ENCODE measurements around the gene PHAF1. TPM values are rescaled to one million over a fixed set of nuclear protein-coding genes. Genes with fewer than 3 reads are reported as not detected.

The PHAF1 gene
- total and polyA plus RNA-seq, 9 of the 15 experiments (the other 6 are each of a cell fraction or from before 2014, with no cell fraction given), result 5.1 to 25.4 (median 13.8) TPM

DNA sequence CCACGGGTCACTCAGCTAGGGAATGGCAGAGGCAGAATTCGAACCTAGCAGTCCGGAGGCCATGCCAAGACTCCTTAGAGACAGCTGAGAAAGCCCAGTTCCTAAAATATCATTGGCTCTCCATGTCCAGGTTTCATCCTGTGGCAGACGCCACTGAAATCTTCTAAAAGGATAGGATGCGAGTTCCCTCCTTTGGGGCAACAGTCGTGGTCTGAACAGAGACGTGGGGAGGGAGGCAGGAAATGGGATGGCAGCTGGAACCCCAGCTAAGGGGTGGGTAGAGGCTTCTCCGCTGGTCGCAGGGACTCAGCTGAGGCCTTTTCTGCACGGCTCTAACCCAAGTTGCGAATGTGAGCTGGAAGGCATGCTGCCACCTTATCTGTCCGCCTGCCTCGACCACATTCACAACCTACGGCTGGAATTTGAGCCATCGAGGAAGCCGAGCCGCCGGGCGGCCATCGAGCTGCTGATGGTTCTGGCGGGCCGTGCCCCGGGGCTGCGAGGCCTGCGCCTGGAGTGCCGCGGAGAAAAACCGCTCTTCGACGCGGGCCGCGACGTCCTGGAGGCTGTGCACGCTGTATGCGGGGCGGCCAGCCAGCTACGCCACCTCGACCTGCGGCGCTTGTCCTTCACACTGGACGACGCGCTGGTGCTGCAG, 52.9 kb downstream of the PHAF1 start:
- WGBS (ENCODE audit: insufficient coverage, low coverage, missing lambda C conversion rate), result 95% methylated on average over 38 of the region's 44 CpGs
- ATAC-seq (no peak), DNase-seq (ENCODE audit: extremely low read depth in 1 of 4, low spot score in 3 of 4) (no peak), FAIRE-seq (no peak)
- no peaks in the 10 kb centered on the region for H3K27me3 ChIP-seq (ENCODE audit: control insufficient read depth in 2 of 2, insufficient read depth in 2 of 2, low read length in 2 of 2)
- no peak overlapping the region for H3K27ac ChIP-seq (ENCODE audit: extremely low read depth, low read depth, low read length)
- intact Hi-C loops (cut with micrococcal nuclease) (no loop called here), in situ Hi-C loops (cut with MboI) (loop anchor here (25.0 kb wide), 1 partner anchor 200 kb away; the partner anchor contains the start of gene CES3)
- POLR2A ChIA-PET, result interaction anchor here (0.6 to 1.3 kb wide), 3 partner anchors 24 to 74 kb away, joined by 3 to 4 read pairs (median 3); no protein-coding TSS in a partner anchor
- H3K4me2 ChIP-seq (ENCODE audit: insufficient read depth, low read length), result no peak overlapping the region
- H3K4me3 ChIP-seq, result no peak overlapping the region
- H3K9me3 ChIP-seq (replicated peaks; ENCODE audit: control insufficient read depth, insufficient read depth, low read depth, low read length), result no peaks in the 10 kb centered on the region
- TF ChIP-seq BHLHE40 (IDR thresholded peaks at IDR 0.05; ENCODE audit: low read length), result no peak
- TF ChIP-seq RFX5 (IDR thresholded peaks at IDR 0.05; ENCODE audit: low read depth, low read length), result peak; percentile 89
- no peaks in the 10 kb centered on the region for H3K9me1 ChIP-seq (ENCODE audit: control insufficient read depth, insufficient read depth, low read length)
- H3K9ac ChIP-seq (ENCODE audit: insufficient read depth in 1 of 2, low read depth in 2 of 2, low read length in 2 of 2), result no peak overlapping the region
- H3K4me1 ChIP-seq (replicated peaks in 1 of 2; ENCODE audit: control insufficient read depth in 2 of 2, insufficient read depth in 2 of 2, low read length in 2 of 2), result peaks cover 28 to 84% of the 10 kb centered on the region in 2 experiments
- H4K20me1 ChIP-seq (replicated peaks; ENCODE audit: control insufficient read depth, insufficient read depth, low read length), result 0 out of 2 replicates have a peak, but pooled peaks cover 4% of the 10 kb centered on the region
- no peak overlapping the region for H2AFZ ChIP-seq (ENCODE audit: low read depth, low read length)
- CTCF ChIA-PET (ENCODE audit: low intra/inter-chr PET ratio), result no interaction called here
- BruUV-seq (replicated peaks), result no TSS peak
- peaks cover 28% of the 10 kb centered on the region for H3K79me2 ChIP-seq (ENCODE audit: control insufficient read depth, insufficient read depth, low read length)
- H3K36me3 ChIP-seq (ENCODE audit: control insufficient read depth, insufficient read depth, low read length), result peaks cover 13% of the 10 kb centered on the region; the same call in 2 of the 3 replicates

- Histone ChIP-seq H4K20me1 (replicated peaks; ENCODE audit: control insufficient read depth, insufficient read depth, low read length) (no peaks in the 10 kb centered on the region), H3K36me3 (ENCODE audit: control insufficient read depth, insufficient read depth, low read length) (peaks cover 13% of the 10 kb centered on the region; the same call in 2 of the 3 replicates), H3K9ac (ENCODE audit: insufficient read depth in 1 of 2, low read depth in 2 of 2, low read length in 2 of 2) (peak overlapping the region in 1 of 2 experiments; percentile 7; a peak in 1 of 4 replicates), H3K79me2 (ENCODE audit: control insufficient read depth, insufficient read depth, low read length) (peaks cover 28% of the 10 kb centered on the region), H3K27ac (ENCODE audit: extremely low read depth, low read depth, low read length) (no peak overlapping the region), H3K9me1 (ENCODE audit: control insufficient read depth, insufficient read depth, low read length) (no peaks in the 10 kb centered on the region), H2AFZ (ENCODE audit: low read depth, low read length) (no peak overlapping the region), H3K9me3 (replicated peaks; ENCODE audit: control insufficient read depth, insufficient read depth, low read depth, low read length) (no peaks in the 10 kb centered on the region), H3K4me3 (no peak overlapping the region), H3K27me3 (ENCODE audit: control insufficient read depth in 2 of 2, insufficient read depth in 2 of 2, low read length in 2 of 2) (no peaks in the 10 kb centered on the region), H3K4me2 (ENCODE audit: insufficient read depth, low read length) (no peak overlapping the region), H3K4me1 (replicated peaks in 1 of 2; ENCODE audit: control insufficient read depth in 2 of 2, insufficient read depth in 2 of 2, low read length in 2 of 2) (peaks cover 20 to 86% of the 10 kb centered on the region in 2 experiments)
- WGBS (ENCODE audit: insufficient coverage, low coverage, missing lambda C conversion rate), result 97% methylated on average over 46 of the region's 99 CpGs
- in situ Hi-C loops (cut with MboI) (loop anchor here (25.0 kb wide), 1 partner anchor 201 kb away; the partner anchor contains the start of gene CES3), intact Hi-C loops (cut with micrococcal nuclease) (no loop called here)
- ATAC-seq (no peak), DNase-seq (ENCODE audit: extremely low read depth in 1 of 4, low spot score in 3 of 4) (no peak), FAIRE-seq (no peak)
- CTCF ChIA-PET (ENCODE audit: low intra/inter-chr PET ratio), result no interaction called here
- POLR2A ChIA-PET, result interaction anchor here (1.3 kb wide), 1 partner anchor 24 kb away, joined by 3 read pairs; no protein-coding TSS in a partner anchor
- BruUV-seq (replicated peaks), result no TSS peak
- no peak for TF ChIP-seq GTF2F1 (IDR thresholded peaks at IDR 0.05; ENCODE audit: low read depth, low read length)
- no peak for TF ChIP-seq ZFP1 (CRISPR knock-in tag; IDR thresholded peaks at IDR 0.05)
- TF ChIP-seq HMGN3 (IDR thresholded peaks at IDR 0.05; ENCODE audit: borderline replicate concordance, extremely low read depth, insufficient read length, low read depth, low read length), result peak; percentile 50
- peak; percentile 25 for TF ChIP-seq SRSF7 (optimal IDR thresholded peaks at IDR 0.05; ENCODE audit: low read depth, low read length)
- TF ChIP-seq, protein P1, sequence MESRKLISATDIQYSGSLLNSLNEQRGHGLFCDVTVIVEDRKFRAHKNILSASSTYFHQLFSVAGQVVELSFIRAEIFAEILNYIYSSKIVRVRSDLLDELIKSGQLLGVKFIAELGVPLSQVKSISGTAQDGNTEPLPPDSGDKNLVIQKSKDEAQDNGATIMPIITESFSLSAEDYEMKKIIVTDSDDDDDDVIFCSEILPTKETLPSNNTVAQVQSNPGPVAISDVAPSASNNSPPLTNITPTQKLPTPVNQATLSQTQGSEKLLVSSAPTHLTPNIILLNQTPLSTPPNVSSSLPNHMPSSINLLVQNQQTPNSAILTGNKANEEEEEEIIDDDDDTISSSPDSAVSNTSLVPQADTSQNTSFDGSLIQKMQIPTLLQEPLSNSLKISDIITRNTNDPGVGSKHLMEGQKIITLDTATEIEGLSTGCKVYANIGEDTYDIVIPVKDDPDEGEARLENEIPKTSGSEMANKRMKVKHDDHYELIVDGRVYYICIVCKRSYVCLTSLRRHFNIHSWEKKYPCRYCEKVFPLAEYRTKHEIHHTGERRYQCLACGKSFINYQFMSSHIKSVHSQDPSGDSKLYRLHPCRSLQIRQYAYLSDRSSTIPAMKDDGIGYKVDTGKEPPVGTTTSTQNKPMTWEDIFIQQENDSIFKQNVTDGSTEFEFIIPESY (CRISPR knock-in tag; IDR thresholded peaks at IDR 0.05), result peak; percentile 89
- no peak for TF ChIP-seq TBP (optimal IDR thresholded peaks at IDR 0.05; ENCODE audit: low read depth, low read length)
- no peak for TF ChIP-seq ZNF780A (CRISPR knock-in tag; IDR thresholded peaks at IDR 0.05)
- no peak for TF ChIP-seq ETS2 (tag; IDR thresholded peaks at IDR 0.05; ENCODE audit: borderline replicate concordance, poor library complexity, severe bottlenecking)
Measured at GRCh38 chr16:67163164-67163998, 53.6 kb downstream of the PHAF1 start.

All from K562 (cell line).